SK-N-SH treated with all-trans-retinoic acid at 6 μM for 48 hours (cell line): ENCODE measurements around the gene ZNF443.
"Not testable (repeated sequence)": the region's sequence is repeated elsewhere in the genome, so short reads cannot be mapped to it uniquely, and the experiment has no call there.

Experiments used
- ATAC-seq: fragments of 200-7000 bp; cut with Tn5 transposase; 3 replicates; pipeline ENCODE4 v1.9.1; 2020; ENCODE audit warnings: mild to moderate bottlenecking, moderate library complexity
- ARNTL ChIP-seq: fragments of 450-650 bp; formaldehyde crosslinking; IDR thresholded peaks from 2 replicates; pipeline ENCODE4 v1.5.0; 2020; ENCODE audit warnings: low read depth, mild to moderate bottlenecking, moderate library complexity, borderline replicate concordance
- BACH2 ChIP-seq: fragments of 250-450 bp; sonication (Bioruptor Pico); IDR thresholded peaks from 2 replicates; pipeline ENCODE4 v1.9.0; 2021; ENCODE audit warnings: mild to moderate bottlenecking, borderline replicate concordance
- CSDC2 ChIP-seq: fragments of 250-450 bp; sonication (Bioruptor Pico); IDR thresholded peaks from 2 replicates; pipeline ENCODE4 v1.5.0; 2020; ENCODE audit warnings: mild to moderate bottlenecking, moderate library complexity
- ESRRG ChIP-seq: fragments of 250-450 bp; sonication (Bioruptor Pico); IDR thresholded peaks from 2 replicates; pipeline ENCODE4 v1.6.1; 2021; ENCODE audit warnings: mild to moderate bottlenecking
- GLIS3 ChIP-seq: fragments of 250-450 bp; sonication (Bioruptor Pico); IDR thresholded peaks from 2 replicates; pipeline ENCODE4 v1.5.0; 2020; ENCODE audit warnings: mild to moderate bottlenecking, moderate library complexity
- ISL1 ChIP-seq: fragments of 250-450 bp; sonication (Bioruptor Pico); IDR thresholded peaks from 2 replicates; pipeline ENCODE4 v2.1.2; 2022; ENCODE audit warnings: mild to moderate bottlenecking, moderate library complexity
- OSR1 ChIP-seq: fragments of 250-450 bp; sonication (Bioruptor Pico); IDR thresholded peaks from 2 replicates; pipeline ENCODE4 v1.8.0; 2022; ENCODE audit warnings: moderate library complexity, mild to moderate bottlenecking, inconsistent platforms
- RARB ChIP-seq: fragments of 250-450 bp; sonication (Bioruptor Pico); IDR thresholded peaks from 2 replicates; pipeline ENCODE4 v1.8.0; 2021; ENCODE audit warnings: mild to moderate bottlenecking, moderate library complexity
- SNAI2 ChIP-seq: fragments of 250-450 bp; sonication (Bioruptor Pico); IDR thresholded peaks from 2 replicates; pipeline ENCODE4 v1.5.0; 2020; ENCODE audit warnings: mild to moderate bottlenecking, moderate library complexity
- TCF4 ChIP-seq: fragments of 250-450 bp; sonication (Bioruptor Pico); IDR thresholded peaks from 2 replicates; pipeline ENCODE4 v1.8.0; 2021; ENCODE audit warnings: mild to moderate bottlenecking, moderate library complexity, borderline replicate concordance
- TOX ChIP-seq: fragments of 250-450 bp; sonication (Bioruptor Pico); IDR thresholded peaks from 2 replicates; pipeline ENCODE4 v1.8.0; 2021; ENCODE audit warnings: mild to moderate bottlenecking, moderate library complexity, borderline replicate concordance
- ZC3H10 ChIP-seq: fragments of 250-450 bp; sonication (Bioruptor Pico); IDR thresholded peaks from 2 replicates; pipeline ENCODE4 v1.5.1; 2021; ENCODE audit warnings: mild to moderate bottlenecking, moderate library complexity
- ZFP3 ChIP-seq: fragments of 250-450 bp; sonication (Bioruptor Pico); IDR thresholded peaks from 2 replicates; pipeline ENCODE4 v1.5.0; 2020; ENCODE audit warnings: mild to moderate bottlenecking, moderate library complexity
- ZFP30 ChIP-seq: fragments of 450-650 bp; formaldehyde crosslinking; IDR thresholded peaks from 2 replicates; pipeline ENCODE4 v1.5.0; 2022; ENCODE audit warnings: mild to moderate bottlenecking, moderate library complexity
- ZNF565 ChIP-seq: fragments of 450-650 bp; formaldehyde crosslinking; conservative IDR thresholded peaks from 2 replicates; pipeline ENCODE4 v1.5.0; 2020; ENCODE audit warnings: low read depth, mild to moderate bottlenecking, moderate library complexity
- ZNF70 ChIP-seq: fragments of 450-650 bp; formaldehyde crosslinking; IDR thresholded peaks from 2 replicates; pipeline ENCODE4 v1.5.0; 2020; ENCODE audit warnings: mild to moderate bottlenecking, moderate library complexity
- ZNF8 ChIP-seq: fragments of 450-650 bp; formaldehyde crosslinking; IDR thresholded peaks from 2 replicates; pipeline ENCODE4 v1.5.0; 2020; ENCODE audit warnings: mild to moderate bottlenecking, moderate library complexity
- TF ChIP-seq, protein P1 (sequence below): fragments of 250-450 bp; sonication (Bioruptor Pico); IDR thresholded peaks from 2 replicates; pipeline ENCODE4 v1.5.1; 2020; ENCODE audit warnings: low read depth, mild to moderate bottlenecking, moderate library complexity
- TF ChIP-seq, protein P2 (sequence below): fragments of 250-450 bp; sonication (Bioruptor Pico); IDR thresholded peaks from 2 replicates; pipeline ENCODE4 v1.5.0; 2020; ENCODE audit warnings: mild to moderate bottlenecking, moderate library complexity
- TF ChIP-seq, protein P3 (sequence below): fragments of 250-450 bp; sonication (Bioruptor Pico); IDR thresholded peaks from 2 replicates; pipeline ENCODE4 v1.5.1; 2021; ENCODE audit warnings: mild to moderate bottlenecking, moderate library complexity
- TF ChIP-seq, protein P4 (sequence below): fragments of 250-450 bp; sonication (Bioruptor Pico); IDR thresholded peaks from 2 replicates; pipeline ENCODE4 v1.8.0; 2021; ENCODE audit warnings: low read depth, mild to moderate bottlenecking, moderate library complexity, borderline replicate concordance
- TF ChIP-seq, protein P5 (sequence below): fragments of 250-450 bp; sonication (Bioruptor Pico); IDR thresholded peaks from 2 replicates; pipeline ENCODE4 v1.8.0; 2020; ENCODE audit warnings: mild to moderate bottlenecking, moderate library complexity, borderline replicate concordance

ZNF443 gene

DNA sequence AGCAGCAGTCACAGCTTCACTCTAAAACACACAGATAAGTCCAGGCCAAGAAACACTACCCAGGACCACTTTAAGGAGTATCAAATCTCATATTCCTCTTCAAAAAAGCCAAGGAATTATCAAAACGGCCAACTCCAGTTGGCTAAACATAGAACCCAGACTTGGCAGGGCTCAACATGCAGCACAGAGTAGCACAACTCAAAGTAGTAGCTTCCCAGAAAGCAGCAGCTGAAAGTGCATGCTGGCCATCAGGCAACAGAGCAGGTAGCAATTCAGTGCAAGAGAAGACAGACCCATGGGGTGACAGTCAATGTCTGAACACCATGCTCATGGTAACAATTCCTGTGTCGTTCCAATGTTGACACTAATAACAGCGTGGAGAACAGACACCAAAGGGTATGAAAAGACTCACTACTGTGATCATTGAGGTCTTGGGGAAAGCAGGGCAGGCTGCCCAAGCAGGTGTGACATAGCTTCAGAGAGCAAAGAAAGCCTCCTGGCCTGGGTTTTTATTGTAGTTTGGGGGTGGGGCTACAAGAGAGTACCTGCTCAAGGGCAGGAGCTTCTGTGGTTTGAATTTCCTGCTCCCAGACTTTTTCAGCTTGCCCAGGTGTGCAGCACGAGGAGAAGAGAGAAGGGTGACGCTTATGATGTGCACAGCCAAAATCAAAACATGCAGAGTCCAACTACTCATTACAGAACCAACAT lies 37.6 kb upstream of the ZNF443 start:
- ATAC-seq: no peak

DNA sequence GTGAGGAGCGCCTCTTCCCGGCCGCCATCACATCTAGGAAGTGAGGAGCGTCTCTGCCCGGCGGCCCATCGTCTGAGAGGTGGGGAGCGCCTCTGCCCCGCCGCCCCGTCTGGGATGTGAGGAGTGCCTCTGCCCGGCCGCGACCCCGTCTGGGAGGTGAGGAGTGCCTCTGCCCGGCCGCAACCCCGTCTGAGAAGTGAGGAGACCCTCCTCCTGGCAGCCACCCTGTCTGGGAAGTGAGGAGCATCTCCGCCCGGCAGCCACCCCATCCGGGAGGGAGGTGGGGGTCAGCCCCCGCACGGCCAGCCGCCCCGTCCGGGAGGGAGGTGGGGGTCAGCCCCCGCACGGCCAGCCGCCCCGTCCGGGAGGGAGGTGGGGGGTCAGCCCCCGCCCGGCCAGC lies 26.8 kb upstream of the ZNF443 start:
- ATAC-seq: not testable (repeated sequence)

More for the DNA sequence above, 37.6 kb upstream of the ZNF443 start:
- TF ChIP-seq, protein P1, sequence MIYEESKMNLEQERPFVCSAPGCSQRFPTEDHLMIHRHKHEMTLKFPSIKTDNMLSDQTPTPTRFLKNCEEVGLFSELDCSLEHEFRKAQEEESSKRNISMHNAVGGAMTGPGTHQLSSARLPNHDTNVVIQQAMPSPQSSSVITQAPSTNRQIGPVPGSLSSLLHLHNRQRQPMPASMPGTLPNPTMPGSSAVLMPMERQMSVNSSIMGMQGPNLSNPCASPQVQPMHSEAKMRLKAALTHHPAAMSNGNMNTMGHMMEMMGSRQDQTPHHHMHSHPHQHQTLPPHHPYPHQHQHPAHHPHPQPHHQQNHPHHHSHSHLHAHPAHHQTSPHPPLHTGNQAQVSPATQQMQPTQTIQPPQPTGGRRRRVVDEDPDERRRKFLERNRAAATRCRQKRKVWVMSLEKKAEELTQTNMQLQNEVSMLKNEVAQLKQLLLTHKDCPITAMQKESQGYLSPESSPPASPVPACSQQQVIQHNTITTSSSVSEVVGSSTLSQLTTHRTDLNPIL (CRISPR knock-in tag): no peak
- no peak for TF ChIP-seq RARB

DNA sequence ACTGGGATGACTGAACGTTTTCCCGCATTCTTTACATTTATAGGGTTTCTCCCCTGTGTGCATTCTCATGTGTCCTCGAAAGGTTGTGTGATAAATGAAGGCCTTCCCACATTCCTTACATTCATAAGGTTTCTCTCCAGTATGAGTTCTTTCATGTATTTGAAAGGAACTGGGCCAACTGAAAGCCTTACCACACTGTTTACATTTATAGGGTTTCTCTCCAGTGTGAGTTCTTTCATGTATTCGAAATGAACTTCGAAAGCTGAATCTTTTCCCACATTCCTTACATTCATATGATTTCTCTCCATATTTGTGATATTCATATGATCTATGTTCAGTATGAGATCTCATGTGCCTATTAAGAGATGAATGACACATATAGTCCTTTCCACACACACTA lies 24.4 kb upstream of the ZNF443 start:
- TF ChIP-seq, protein P1 (CRISPR knock-in tag): no peak
- TF ChIP-seq ARNTL (CRISPR knock-in tag): no peak
- TF ChIP-seq TOX: no peak
- TF ChIP-seq, protein P2, sequence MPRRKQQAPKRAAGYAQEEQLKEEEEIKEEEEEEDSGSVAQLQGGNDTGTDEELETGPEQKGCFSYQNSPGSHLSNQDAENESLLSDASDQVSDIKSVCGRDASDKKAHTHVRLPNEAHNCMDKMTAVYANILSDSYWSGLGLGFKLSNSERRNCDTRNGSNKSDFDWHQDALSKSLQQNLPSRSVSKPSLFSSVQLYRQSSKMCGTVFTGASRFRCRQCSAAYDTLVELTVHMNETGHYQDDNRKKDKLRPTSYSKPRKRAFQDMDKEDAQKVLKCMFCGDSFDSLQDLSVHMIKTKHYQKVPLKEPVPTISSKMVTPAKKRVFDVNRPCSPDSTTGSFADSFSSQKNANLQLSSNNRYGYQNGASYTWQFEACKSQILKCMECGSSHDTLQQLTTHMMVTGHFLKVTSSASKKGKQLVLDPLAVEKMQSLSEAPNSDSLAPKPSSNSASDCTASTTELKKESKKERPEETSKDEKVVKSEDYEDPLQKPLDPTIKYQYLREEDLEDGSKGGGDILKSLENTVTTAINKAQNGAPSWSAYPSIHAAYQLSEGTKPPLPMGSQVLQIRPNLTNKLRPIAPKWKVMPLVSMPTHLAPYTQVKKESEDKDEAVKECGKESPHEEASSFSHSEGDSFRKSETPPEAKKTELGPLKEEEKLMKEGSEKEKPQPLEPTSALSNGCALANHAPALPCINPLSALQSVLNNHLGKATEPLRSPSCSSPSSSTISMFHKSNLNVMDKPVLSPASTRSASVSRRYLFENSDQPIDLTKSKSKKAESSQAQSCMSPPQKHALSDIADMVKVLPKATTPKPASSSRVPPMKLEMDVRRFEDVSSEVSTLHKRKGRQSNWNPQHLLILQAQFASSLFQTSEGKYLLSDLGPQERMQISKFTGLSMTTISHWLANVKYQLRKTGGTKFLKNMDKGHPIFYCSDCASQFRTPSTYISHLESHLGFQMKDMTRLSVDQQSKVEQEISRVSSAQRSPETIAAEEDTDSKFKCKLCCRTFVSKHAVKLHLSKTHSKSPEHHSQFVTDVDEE (CRISPR knock-in tag): no peak
- TF ChIP-seq TCF4: no peak
- no peak for TF ChIP-seq ZFP30
- TF ChIP-seq ZNF8: no peak
- no peak for TF ChIP-seq ISL1 (CRISPR knock-in tag)
- TF ChIP-seq ESRRG (CRISPR knock-in tag): no peak
- no peak for TF ChIP-seq ZNF70 (CRISPR knock-in tag)
- TF ChIP-seq CSDC2 (CRISPR knock-in tag): no peak
- TF ChIP-seq, protein P3, sequence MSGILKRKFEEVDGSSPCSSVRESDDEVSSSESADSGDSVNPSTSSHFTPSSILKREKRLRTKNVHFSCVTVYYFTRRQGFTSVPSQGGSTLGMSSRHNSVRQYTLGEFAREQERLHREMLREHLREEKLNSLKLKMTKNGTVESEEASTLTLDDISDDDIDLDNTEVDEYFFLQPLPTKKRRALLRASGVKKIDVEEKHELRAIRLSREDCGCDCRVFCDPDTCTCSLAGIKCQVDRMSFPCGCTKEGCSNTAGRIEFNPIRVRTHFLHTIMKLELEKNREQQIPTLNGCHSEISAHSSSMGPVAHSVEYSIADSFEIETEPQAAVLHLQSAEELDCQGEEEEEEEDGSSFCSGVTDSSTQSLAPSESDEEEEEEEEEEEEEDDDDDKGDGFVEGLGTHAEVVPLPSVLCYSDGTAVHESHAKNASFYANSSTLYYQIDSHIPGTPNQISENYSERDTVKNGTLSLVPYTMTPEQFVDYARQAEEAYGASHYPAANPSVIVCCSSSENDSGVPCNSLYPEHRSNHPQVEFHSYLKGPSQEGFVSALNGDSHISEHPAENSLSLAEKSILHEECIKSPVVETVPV (CRISPR knock-in tag): no peak
- no peak for TF ChIP-seq OSR1 (CRISPR knock-in tag)
- TF ChIP-seq, protein P4, sequence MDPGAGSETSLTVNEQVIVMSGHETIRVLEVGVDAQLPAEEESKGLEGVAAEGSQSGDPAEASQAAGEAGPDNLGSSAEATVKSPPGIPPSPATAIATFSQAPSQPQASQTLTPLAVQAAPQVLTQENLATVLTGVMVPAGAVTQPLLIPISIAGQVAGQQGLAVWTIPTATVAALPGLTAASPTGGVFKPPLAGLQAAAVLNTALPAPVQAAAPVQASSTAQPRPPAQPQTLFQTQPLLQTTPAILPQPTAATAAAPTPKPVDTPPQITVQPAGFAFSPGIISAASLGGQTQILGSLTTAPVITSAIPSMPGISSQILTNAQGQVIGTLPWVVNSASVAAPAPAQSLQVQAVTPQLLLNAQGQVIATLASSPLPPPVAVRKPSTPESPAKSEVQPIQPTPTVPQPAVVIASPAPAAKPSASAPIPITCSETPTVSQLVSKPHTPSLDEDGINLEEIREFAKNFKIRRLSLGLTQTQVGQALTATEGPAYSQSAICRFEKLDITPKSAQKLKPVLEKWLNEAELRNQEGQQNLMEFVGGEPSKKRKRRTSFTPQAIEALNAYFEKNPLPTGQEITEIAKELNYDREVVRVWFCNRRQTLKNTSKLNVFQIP: no peak
- no peak for TF ChIP-seq SNAI2 (CRISPR knock-in tag)
- TF ChIP-seq, protein P5, sequence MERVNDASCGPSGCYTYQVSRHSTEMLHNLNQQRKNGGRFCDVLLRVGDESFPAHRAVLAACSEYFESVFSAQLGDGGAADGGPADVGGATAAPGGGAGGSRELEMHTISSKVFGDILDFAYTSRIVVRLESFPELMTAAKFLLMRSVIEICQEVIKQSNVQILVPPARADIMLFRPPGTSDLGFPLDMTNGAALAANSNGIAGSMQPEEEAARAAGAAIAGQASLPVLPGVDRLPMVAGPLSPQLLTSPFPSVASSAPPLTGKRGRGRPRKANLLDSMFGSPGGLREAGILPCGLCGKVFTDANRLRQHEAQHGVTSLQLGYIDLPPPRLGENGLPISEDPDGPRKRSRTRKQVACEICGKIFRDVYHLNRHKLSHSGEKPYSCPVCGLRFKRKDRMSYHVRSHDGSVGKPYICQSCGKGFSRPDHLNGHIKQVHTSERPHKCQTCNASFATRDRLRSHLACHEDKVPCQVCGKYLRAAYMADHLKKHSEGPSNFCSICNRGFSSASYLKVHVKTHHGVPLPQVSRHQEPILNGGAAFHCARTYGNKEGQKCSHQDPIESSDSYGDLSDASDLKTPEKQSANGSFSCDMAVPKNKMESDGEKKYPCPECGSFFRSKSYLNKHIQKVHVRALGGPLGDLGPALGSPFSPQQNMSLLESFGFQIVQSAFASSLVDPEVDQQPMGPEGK: no peak
- no peak for TF ChIP-seq ZNF565 (CRISPR knock-in tag)
- TF ChIP-seq, all 23 proteins: peak for 0
- no peak for ATAC-seq

DNA sequence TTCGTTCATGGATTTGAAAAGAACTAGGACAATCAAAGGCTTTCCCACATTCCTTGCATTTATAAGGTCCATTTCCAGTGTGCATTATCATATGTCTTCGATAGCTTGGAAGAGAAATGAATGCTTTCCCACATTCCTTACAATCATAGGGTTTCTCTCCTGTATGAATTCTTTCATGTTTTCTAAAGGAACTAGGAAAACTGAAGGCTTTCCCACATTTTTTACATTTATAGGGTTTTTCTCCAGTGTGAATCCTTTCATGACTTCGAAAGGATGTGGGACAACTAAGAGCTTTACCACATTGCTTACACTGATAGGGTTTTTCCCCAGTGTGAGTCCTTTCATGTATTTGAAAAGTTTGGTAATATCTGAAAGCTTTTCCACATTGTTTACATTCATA lies 23.9 kb upstream of the ZNF443 start:
- ATAC-seq: no peak
- TF ChIP-seq, protein P5: no peak
- TF ChIP-seq ISL1 (CRISPR knock-in tag) (no peak), ZNF8 (no peak), ZC3H10 (CRISPR knock-in tag) (no peak), OSR1 (CRISPR knock-in tag) (no peak), BACH2 (no peak), ESRRG (CRISPR knock-in tag) (no peak), ZNF565 (CRISPR knock-in tag) (no peak), GLIS3 (CRISPR knock-in tag) (no peak), ZFP3 (CRISPR knock-in tag) (no peak)
- TF ChIP-seq, protein P4: no peak

DNA sequence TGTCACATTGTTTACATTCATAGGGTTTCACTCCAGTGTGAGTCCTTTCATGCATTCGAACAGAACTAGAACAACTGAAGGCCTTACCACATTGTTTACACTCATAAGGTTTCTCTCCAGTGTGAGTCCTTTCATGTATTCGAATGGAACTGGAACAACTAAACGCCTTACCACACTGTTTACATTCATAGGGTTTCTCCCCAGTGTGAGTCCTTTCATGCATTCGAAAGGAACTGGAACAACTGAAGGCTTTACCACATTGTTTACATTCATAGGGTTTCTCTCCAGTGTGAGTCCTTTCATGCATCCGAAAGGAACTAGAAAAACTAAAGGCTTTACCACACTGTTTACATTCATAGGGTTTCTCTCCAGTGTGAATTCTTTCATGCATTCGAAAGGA lies 23.3 kb upstream of the ZNF443 start:
- not testable (repeated sequence) for ATAC-seq
